Measurements from ENCODE around the gene SPTBN1. TPM values are rescaled to one million over a fixed set of nuclear protein-coding genes. Genes with fewer than 3 reads are reported as not detected.

The SPTBN1 gene
- total RNA-seq, 2 experiments from 2014 or later = 132 to 183 TPM

GRCh38 chr2:54545702-54546450, 89.7 kb downstream of the SPTBN1 start:
- CTCF ChIA-PET (ENCODE audit: unreplicated experiment) = no interaction called here
- no peak overlapping the region for H2AFZ ChIP-seq (ENCODE audit: low read length)
- POLR2A ChIA-PET = interaction anchor here (0.5 to 1.3 kb wide), 2 partner anchors 14 to 1102 kb away, joined by 4 to 5 read pairs; no protein-coding TSS in a partner anchor
- no TSS peak for BruUV-seq (replicated peaks)
- DNase-seq (ENCODE audit: low spot score) = no peak
- TF ChIP-seq CTCF (conservative IDR thresholded peaks at IDR 0.05; ENCODE audit: low read length) (no peak), EZH2phosphoT487 (IDR thresholded peaks at IDR 0.05; ENCODE audit: borderline replicate concordance, low read depth, low read length) (no peak)
- H3K4me3 ChIP-seq (ENCODE audit: low read depth, low read length, poor library complexity, severe bottlenecking) = no peak overlapping the region
- no peak overlapping the region for H3K4me2 ChIP-seq (ENCODE audit: low read length)
- H3K79me2 ChIP-seq (ENCODE audit: insufficient read depth, low read depth, low read length) = no peaks in the 10 kb centered on the region
- peaks cover 12% of the 10 kb centered on the region for H3K4me1 ChIP-seq (ENCODE audit: insufficient read depth, low read length, poor library complexity, severe bottlenecking)
- H4K20me1 ChIP-seq (ENCODE audit: insufficient read depth, low read length) = no peaks in the 10 kb centered on the region
- intact Hi-C loops (cut with micrococcal nuclease; ENCODE audit: unreplicated experiment) = no loop called here
- H3K27ac ChIP-seq (ENCODE audit: low read depth, low read length, poor library complexity, severe bottlenecking) = no peak overlapping the region
- no peaks in the 10 kb centered on the region for H3K36me3 ChIP-seq (ENCODE audit: insufficient read depth, low read length)
- H3K9me3 ChIP-seq (ENCODE audit: low read length) = no peaks in the 10 kb centered on the region
- H3K9me2 ChIP-seq (ENCODE audit: insufficient read depth, low read length) = no peaks in the 10 kb centered on the region

DNA sequence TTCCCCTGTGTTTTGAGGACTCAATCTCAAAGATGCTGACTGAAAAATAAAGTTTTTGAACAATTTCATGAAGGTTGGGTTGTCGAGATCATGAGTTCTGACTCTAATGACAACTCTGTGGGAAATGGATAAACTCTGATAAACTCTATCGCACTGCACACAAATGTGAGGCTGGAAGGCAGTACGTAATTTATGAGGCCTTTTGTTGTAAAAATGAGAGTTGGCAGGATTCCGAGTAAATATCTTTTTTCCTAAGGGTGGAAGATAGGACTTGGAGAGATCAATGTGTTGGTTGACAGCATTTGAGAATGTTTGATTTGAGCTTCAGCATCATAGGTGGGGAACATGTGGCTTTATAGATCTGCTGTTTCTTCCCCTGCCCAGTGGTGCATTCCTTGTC, 90.4 kb downstream of the SPTBN1 start:
- H3K9me3 ChIP-seq (ENCODE audit: low read length) = no peaks in the 10 kb centered on the region
- H2AFZ ChIP-seq (ENCODE audit: low read length) = no peak overlapping the region
- no peak for DNase-seq (ENCODE audit: low spot score)
- H3K9me2 ChIP-seq (ENCODE audit: insufficient read depth, low read length) = no peaks in the 10 kb centered on the region
- ChIA-PET CTCF (ENCODE audit: unreplicated experiment) (no interaction called here), POLR2A (interaction anchor here (0.5 to 1.3 kb wide), 3 partner anchors 15 to 1101 kb away, joined by 3 to 5 read pairs (median 4); no protein-coding TSS in a partner anchor)
- intact Hi-C loops (cut with micrococcal nuclease; ENCODE audit: unreplicated experiment) = no loop called here
- no peak overlapping the region for H3K4me3 ChIP-seq (ENCODE audit: low read depth, low read length, poor library complexity, severe bottlenecking)
- H3K36me3 ChIP-seq (ENCODE audit: insufficient read depth, low read length) = no peaks in the 10 kb centered on the region
- no peak overlapping the region for H3K27ac ChIP-seq (ENCODE audit: low read depth, low read length, poor library complexity, severe bottlenecking)
- H3K4me2 ChIP-seq (ENCODE audit: low read length) = no peak overlapping the region
- no peaks in the 10 kb centered on the region for H3K79me2 ChIP-seq (ENCODE audit: insufficient read depth, low read depth, low read length)
- BruUV-seq (replicated peaks) = no TSS peak
- H3K4me1 ChIP-seq (ENCODE audit: insufficient read depth, low read length, poor library complexity, severe bottlenecking) = peaks cover 18% of the 10 kb centered on the region
- TF ChIP-seq CTCF (conservative IDR thresholded peaks at IDR 0.05; ENCODE audit: low read length) (no peak), EZH2phosphoT487 (IDR thresholded peaks at IDR 0.05; ENCODE audit: borderline replicate concordance, low read depth, low read length) (no peak)
- H4K20me1 ChIP-seq (ENCODE audit: insufficient read depth, low read length) = no peaks in the 10 kb centered on the region

Data from OCI-LY7 (cell line).